ENCODE data around the gene FAM181B. TPM values are rescaled to one million over a fixed set of nuclear protein-coding genes. Genes with fewer than 3 reads are reported as not detected.

FAM181B gene
- total RNA-seq, 1 experiment from 2014 or later, result 0.44 TPM

- no peak overlapping the region for H2BK20ac ChIP-seq (ENCODE audit: low read depth, low read length, poor library complexity, severe bottlenecking)
- no CpG with 5 or more reads among the region's 1 CpG for WGBS (ENCODE audit: extremely low coverage, insufficient read length, low lambda C conversion rate)
- H3K23ac ChIP-seq (ENCODE audit: insufficient read length, low read depth, low read length), result no peak overlapping the region
- Mint-ChIP-seq H3K9me3 (no peaks in the 10 kb centered on the region; a peak in 2 of 5 replicates), H3K4me3 (no peak overlapping the region), H3K27ac (no peak overlapping the region), H3K27me3 (ENCODE audit: low read depth) (no peaks in the 10 kb centered on the region), H3K36me3 (ENCODE audit: insufficient read depth in 1 of 3, low read depth in 3 of 3) (no peaks in the 10 kb centered on the region), H3K4me1 (peaks cover 0 to 2% of the 10 kb centered on the region in 2 experiments; a peak in 1 of 4 replicates)
- no peak overlapping the region for H3K4ac ChIP-seq (ENCODE audit: low read depth, low read length)
- no peak overlapping the region for H2AFZ ChIP-seq (ENCODE audit: low read length)
- no peak overlapping the region for H2AK5ac ChIP-seq (ENCODE audit: insufficient read length, low read length)
- no peak overlapping the region for H3K27ac ChIP-seq (ENCODE audit: insufficient read length, low read depth, low read length)
- no peak overlapping the region for H2BK120ac ChIP-seq (ENCODE audit: low read depth, low read length, poor library complexity, severe bottlenecking)
- H4K5ac ChIP-seq (ENCODE audit: insufficient read length, low read depth, low read length), result no peak overlapping the region
- H3K4me2 ChIP-seq (ENCODE audit: insufficient read depth, insufficient read length, low read length), result no peak overlapping the region
- no peak for DNase-seq
- no peaks in the 10 kb centered on the region for H4K20me1 ChIP-seq (ENCODE audit: control insufficient read depth, insufficient read depth, insufficient read length)
- no peaks in the 10 kb centered on the region for H3K23me2 ChIP-seq (ENCODE audit: insufficient read length, low read depth, low read length, poor library complexity, severe bottlenecking)
- H3K18ac ChIP-seq (ENCODE audit: insufficient read length, low read depth, low read length), result no peak overlapping the region
- H3K9me3 ChIP-seq (ENCODE audit: control insufficient read depth, low read depth, low read length), result no peaks in the 10 kb centered on the region
- H3K79me2 ChIP-seq (ENCODE audit: insufficient read depth, low read length), result no peaks in the 10 kb centered on the region
- no peak overlapping the region for H4K91ac ChIP-seq (ENCODE audit: insufficient read length, low read depth, low read length)
- H3T11ph ChIP-seq (ENCODE audit: low read length), result no peak overlapping the region
- no peak overlapping the region for H3K14ac ChIP-seq (ENCODE audit: insufficient read depth, low read length)
- no peak overlapping the region for H2BK15ac ChIP-seq (ENCODE audit: low read depth, low read length)
- TF ChIP-seq CTCF (conservative IDR thresholded peaks at IDR 0.05), result no peak
- H2BK5ac ChIP-seq (ENCODE audit: insufficient read length, low read length), result no peak overlapping the region
- H3K79me1 ChIP-seq (ENCODE audit: insufficient read depth, low read depth, low read length, poor library complexity, severe bottlenecking), result no peaks in the 10 kb centered on the region
- H3K56ac ChIP-seq (ENCODE audit: insufficient read length, low read depth, low read length), result no peak overlapping the region
- H3K9ac ChIP-seq (ENCODE audit: extremely low read depth, insufficient read length, low read length), result no peak overlapping the region
- no peak overlapping the region for H4K8ac ChIP-seq (replicated peaks; ENCODE audit: insufficient read length, low read depth, low read length)
- no peak overlapping the region for H2BK12ac ChIP-seq (ENCODE audit: insufficient read length, low read depth, low read length)
- no peaks in the 10 kb centered on the region for H3K27me3 ChIP-seq (ENCODE audit: insufficient read depth, low read length)
- no peaks in the 10 kb centered on the region for H3K4me1 ChIP-seq (ENCODE audit: insufficient read depth, low read length)
Measured at GRCh38 chr11:82782825-82783374, 49.2 kb upstream of the FAM181B start.

Measured in H9 (cell line).